GM18907 (cell line): Measurements from ENCODE around the gene AUTS2.
A peak's percentile ranks its signal among the peaks of the same experiment; 100 is the strongest.

Experiments used
- ATAC-seq: cut with Tn5 transposase; IDR thresholded peaks from one replicate; pipeline ENCODE4 v1.9.1; 2021; ENCODE audit warnings: mild to moderate bottlenecking, moderate library complexity; ENCODE audit not compliant: unreplicated experiment

The AUTS2 gene

GRCh38 chr7:70210200-70210935 is 612.1 kb downstream of the AUTS2 start:
- no peak for ATAC-seq

GRCh38 chr7:70210936-70211310 is 612.6 kb downstream of the AUTS2 start:
- ATAC-seq = no peak

GRCh38 chr7:70212281-70212680 is 614.0 kb downstream of the AUTS2 start:
- no peak for ATAC-seq

GRCh38 chr7:70214071-70214470 is 615.8 kb downstream of the AUTS2 start:
- ATAC-seq = no peak

- no peak for ATAC-seq
These were observed 617.2 kb downstream of the AUTS2 start for GRCh38 chr7:70215491-70215890.

- no peak for ATAC-seq
These were observed 619.3 kb downstream of the AUTS2 start for GRCh38 chr7:70217571-70217970.

GRCh38 chr7:70218006-70218405 is 619.7 kb downstream of the AUTS2 start:
- no peak for ATAC-seq

GRCh38 chr7:70219061-70219460 is 620.8 kb downstream of the AUTS2 start:
- no peak for ATAC-seq

- ATAC-seq = no peak
These were observed 631.0 kb downstream of the AUTS2 start for GRCh38 chr7:70229242-70229641.

GRCh38 chr7:70230761-70231160 is 632.5 kb downstream of the AUTS2 start:
- ATAC-seq = no peak

- no peak for ATAC-seq
These were observed 635.5 kb downstream of the AUTS2 start for GRCh38 chr7:70233776-70234175.

- no peak for ATAC-seq
These were observed 639.0 kb downstream of the AUTS2 start for GRCh38 chr7:70237256-70237655.

GRCh38 chr7:70237831-70238575 is 639.7 kb downstream of the AUTS2 start:
- ATAC-seq = peak; percentile 100

- no peak for ATAC-seq
These were observed 641.6 kb downstream of the AUTS2 start for GRCh38 chr7:70239918-70240317.

- ATAC-seq = no peak
These were observed 642.6 kb downstream of the AUTS2 start for GRCh38 chr7:70240873-70241272.

- ATAC-seq = no peak
These were observed 643.4 kb downstream of the AUTS2 start for GRCh38 chr7:70241536-70242175.

- no peak for ATAC-seq
These were observed 644.6 kb downstream of the AUTS2 start for GRCh38 chr7:70242826-70243225.

- ATAC-seq = no peak
These were observed 645.2 kb downstream of the AUTS2 start for GRCh38 chr7:70243443-70243842.

- no peak for ATAC-seq
These were observed 659.6 kb downstream of the AUTS2 start for GRCh38 chr7:70257921-70258320.

GRCh38 chr7:70259502-70259901 is 661.2 kb downstream of the AUTS2 start:
- no peak for ATAC-seq

GRCh38 chr7:70263471-70264255 is 665.4 kb downstream of the AUTS2 start:
- ATAC-seq = no peak
